Stimulated activated naive CD8-positive, alpha-beta T cell treated with anti-CD3 and anti-CD28 coated beads, Interleukin-15, amount 100 ng/mL, for 72 hours (primary cell): ENCODE results near the gene PDGFRA.
"Not testable (repeated sequence)": the region's sequence is repeated elsewhere in the genome, so short reads cannot be mapped to it uniquely, and the experiment has no call there.

Source experiments
- ATAC-seq: fragments of 150-1000 bp; cut with Tn5 transposase; 2 replicates; pipeline ENCODE4 v1.10.0; 2021; ENCODE audit warnings: mild to moderate bottlenecking, moderate library complexity
- DNase-seq, 2 donors: peaks; one replicate each; pipeline ENCODE4 v3.0.0; 2021 to 2022
- H3K27ac Mint-ChIP-seq, 2 donors: one replicate each; pipeline ENCODE4 v1.8.0; 2022; ENCODE audit warnings: mild to moderate bottlenecking in 2 of 2, mixed read lengths in 2 of 2, moderate library complexity in 2 of 2
- H3K27me3 Mint-ChIP-seq: one replicate; pipeline ENCODE4 v1.8.0; 2022; ENCODE audit warnings: mixed read lengths
- H3K4me1 Mint-ChIP-seq: one replicate; pipeline ENCODE4 v1.8.0; 2022; ENCODE audit warnings: mild to moderate bottlenecking, mixed read lengths
- H3K4me3 Mint-ChIP-seq, 2 donors: one replicate each; pipeline ENCODE4 v1.8.0; 2022; ENCODE audit warnings: mild to moderate bottlenecking in 2 of 2, mixed read lengths in 2 of 2, moderate library complexity in 1 of 2
- H3K9me3 Mint-ChIP-seq, 2 donors: one replicate each; pipeline ENCODE4 v1.8.0; 2022; ENCODE audit warnings: mixed read lengths in 2 of 2

Gene PDGFRA

DNA sequence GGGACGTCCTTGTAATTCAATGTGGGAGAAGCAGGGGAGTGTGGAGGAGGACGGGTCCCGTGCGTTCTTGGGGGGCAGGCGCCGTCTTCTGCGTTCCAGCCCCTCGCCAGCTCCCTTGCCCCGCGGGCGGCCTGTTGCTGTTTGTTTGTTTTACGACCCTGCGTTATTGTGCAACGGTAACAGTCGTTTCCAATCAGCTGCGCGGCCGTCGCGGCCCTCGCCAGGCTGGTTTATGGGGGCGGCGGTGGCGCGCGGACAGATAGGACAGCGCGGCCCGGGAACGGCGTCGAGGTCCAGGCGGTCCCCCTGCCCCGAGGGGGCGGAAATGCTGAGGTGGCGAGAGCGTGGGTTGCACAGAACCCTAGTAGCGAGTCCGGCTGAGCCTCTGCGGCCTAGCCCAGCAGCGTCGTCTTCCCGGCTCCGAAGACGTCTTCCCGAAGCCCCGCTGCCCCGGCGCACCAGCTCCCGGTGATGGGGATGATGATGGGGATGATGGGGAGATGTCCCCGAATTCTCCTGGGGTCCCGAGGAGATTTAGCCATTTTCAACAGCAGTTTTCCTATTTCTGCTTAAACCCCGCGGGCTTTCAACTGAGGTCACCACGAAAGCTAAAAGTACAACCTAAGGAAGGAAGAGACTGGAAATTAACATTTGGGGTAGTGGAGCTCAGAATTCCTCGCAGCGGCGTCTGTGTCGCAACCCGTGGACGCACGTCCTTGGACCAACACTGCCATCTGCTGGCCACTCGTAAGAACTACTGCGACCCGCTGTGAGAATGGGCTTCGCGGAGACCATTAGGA, 4.8 kb downstream of the PDGFRA start:
- peaks cover 85% of the 10 kb centered on the region for H3K27me3 Mint-ChIP-seq
- DNase-seq = peak; percentile 60 to 66
- peak overlapping the region; percentile 81 to 90 for H3K4me3 Mint-ChIP-seq
- ATAC-seq = peak; percentile 43
- peaks cover 49% of the 10 kb centered on the region for H3K4me1 Mint-ChIP-seq
- H3K27ac Mint-ChIP-seq = peak overlapping the region in 1 of 2 donors; percentile 56
- no peaks in the 10 kb centered on the region for H3K9me3 Mint-ChIP-seq

DNA sequence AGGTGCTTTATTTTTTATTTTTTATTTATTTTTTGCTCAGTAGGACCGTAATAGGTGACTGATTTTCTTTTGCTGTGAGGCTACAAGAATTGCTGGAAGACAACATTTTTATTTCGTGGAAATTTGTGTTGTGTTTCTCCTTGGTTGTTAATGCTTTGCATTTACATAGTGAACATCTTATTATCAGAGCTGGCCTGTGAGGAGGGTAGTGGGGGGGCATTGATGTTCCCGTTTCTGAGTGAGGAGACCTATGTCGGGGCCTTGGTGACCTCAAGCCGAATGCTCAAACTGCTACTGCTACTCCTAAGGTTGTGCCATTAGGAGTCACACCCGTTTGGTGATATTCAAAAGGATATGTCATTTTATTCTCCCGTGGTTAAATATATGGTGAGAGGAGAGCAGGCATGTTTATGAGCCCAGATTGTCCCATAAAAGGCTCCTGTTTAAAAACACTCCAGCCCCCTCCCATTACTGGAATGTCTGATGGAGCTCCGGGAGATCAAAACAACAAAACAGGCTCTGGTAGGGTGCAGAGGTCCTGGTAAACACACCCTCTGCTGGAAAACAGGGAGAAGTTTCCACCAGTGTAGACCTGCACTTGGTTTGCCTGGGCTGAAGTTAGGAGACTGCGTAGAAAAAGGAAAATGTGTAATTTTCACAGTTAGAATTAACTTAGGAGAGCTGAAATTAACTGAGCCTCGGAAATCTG, 5.6 kb downstream of the PDGFRA start:
- peak in 1 of 2 donors; percentile 8 for DNase-seq
- no peak for ATAC-seq
- Mint-ChIP-seq H3K4me1 (peaks cover 42% of the 10 kb centered on the region), H3K27ac (peak overlapping the region in 1 of 2 donors; percentile 57), H3K4me3 (no peak overlapping the region), H3K27me3 (peaks cover 77% of the 10 kb centered on the region), H3K9me3 (no peaks in the 10 kb centered on the region)

- not testable (repeated sequence) for H3K4me3 Mint-ChIP-seq, DNase-seq, ATAC-seq, H3K9me3 Mint-ChIP-seq, H3K27ac Mint-ChIP-seq
- peaks cover 68% of the 10 kb centered on the region for H3K27me3 Mint-ChIP-seq
- peaks cover 25% of the 10 kb centered on the region for H3K4me1 Mint-ChIP-seq
These were observed 7.2 kb downstream of the PDGFRA start for GRCh38 chr4:54236316-54236715.

DNA sequence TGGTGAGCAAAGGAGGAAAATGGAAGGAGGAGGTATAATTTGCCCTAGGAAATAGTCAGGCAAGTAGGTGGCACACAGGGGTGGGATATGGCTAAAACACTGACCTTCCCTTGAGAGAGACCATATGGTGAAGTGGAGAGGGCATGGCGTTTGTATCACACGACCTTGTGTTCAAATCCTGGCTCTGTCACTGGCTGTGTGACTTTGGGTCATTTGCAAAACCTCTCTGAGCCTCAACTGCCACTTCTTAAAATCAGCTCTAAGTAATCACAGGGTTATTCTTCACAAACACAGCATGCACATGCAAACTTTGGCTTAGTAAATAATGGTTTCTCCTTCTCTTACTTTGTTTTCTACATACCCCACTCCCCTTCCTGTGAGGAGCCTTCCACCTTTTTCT, 8.7 kb downstream of the PDGFRA start:
- no peak for DNase-seq
- ATAC-seq = no peak
- H3K4me3 Mint-ChIP-seq = no peak overlapping the region
- H3K9me3 Mint-ChIP-seq = peaks cover 5 to 7% of the 10 kb centered on the region in 2 donors
- peaks cover 13% of the 10 kb centered on the region for H3K4me1 Mint-ChIP-seq
- no peak overlapping the region for H3K27ac Mint-ChIP-seq
- peaks cover 54% of the 10 kb centered on the region for H3K27me3 Mint-ChIP-seq

DNA sequence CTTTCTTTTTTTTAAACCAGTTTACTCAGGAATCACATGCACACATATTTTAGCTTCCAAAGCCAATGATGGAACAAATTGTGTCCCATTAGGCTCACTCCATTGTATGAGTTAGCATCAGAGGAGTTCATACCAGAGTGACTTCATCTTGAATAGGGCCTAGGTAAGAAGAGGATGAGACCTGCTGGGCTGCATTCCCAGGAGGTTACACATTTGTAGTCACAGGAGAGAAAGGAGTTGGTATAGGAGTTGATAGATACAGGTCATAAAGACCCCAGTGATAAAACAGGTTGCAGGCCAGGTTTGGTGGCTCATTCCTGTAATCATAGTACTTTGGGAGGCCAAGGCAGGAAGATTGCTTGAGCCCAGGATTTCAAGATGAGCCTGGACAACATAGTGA, 9.3 kb downstream of the PDGFRA start:
- H3K27ac Mint-ChIP-seq = no peak overlapping the region
- no peak for ATAC-seq
- H3K4me1 Mint-ChIP-seq = peaks cover 10% of the 10 kb centered on the region
- H3K9me3 Mint-ChIP-seq = peaks cover 5 to 7% of the 10 kb centered on the region in 2 donors
- no peak for DNase-seq
- H3K27me3 Mint-ChIP-seq = peaks cover 54% of the 10 kb centered on the region
- H3K4me3 Mint-ChIP-seq = no peak overlapping the region

GRCh38 chr4:54241268-54241823, 12.3 kb downstream of the PDGFRA start:
- H3K4me3 Mint-ChIP-seq, ATAC-seq, H3K27ac Mint-ChIP-seq, H3K4me1 Mint-ChIP-seq, DNase-seq: not testable (repeated sequence)
- H3K9me3 Mint-ChIP-seq = peaks cover 5 to 12% of the 10 kb centered on the region in 2 donors
- peaks cover 43% of the 10 kb centered on the region for H3K27me3 Mint-ChIP-seq

GRCh38 chr4:54243541-54243940, 14.4 kb downstream of the PDGFRA start:
- not testable (repeated sequence) for H3K4me1 Mint-ChIP-seq, H3K27ac Mint-ChIP-seq, H3K4me3 Mint-ChIP-seq, ATAC-seq, DNase-seq
- Mint-ChIP-seq H3K27me3 (peaks cover 36% of the 10 kb centered on the region), H3K9me3 (peaks cover 5 to 13% of the 10 kb centered on the region in 2 donors)

DNA sequence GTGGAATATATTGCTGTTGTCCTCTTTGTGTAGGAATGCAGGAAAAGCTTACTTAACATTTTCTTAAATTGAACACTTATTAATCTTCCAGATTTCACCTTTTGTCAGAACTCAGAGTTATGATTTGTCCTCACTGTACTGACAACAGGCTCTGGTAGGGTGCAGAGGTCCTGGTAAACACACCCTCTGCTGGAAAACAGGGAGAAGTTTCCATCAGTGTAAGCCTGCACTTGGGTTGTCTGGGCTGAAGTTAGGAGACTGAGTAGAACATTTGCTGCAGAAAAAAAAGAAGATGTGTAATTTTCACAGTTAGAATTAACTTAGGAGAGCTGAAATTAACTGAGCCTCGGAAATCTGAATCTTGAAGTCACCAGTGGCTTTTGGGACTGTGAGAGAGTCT, 23.2 kb downstream of the PDGFRA start:
- not testable (repeated sequence) for H3K4me3 Mint-ChIP-seq

DNA sequence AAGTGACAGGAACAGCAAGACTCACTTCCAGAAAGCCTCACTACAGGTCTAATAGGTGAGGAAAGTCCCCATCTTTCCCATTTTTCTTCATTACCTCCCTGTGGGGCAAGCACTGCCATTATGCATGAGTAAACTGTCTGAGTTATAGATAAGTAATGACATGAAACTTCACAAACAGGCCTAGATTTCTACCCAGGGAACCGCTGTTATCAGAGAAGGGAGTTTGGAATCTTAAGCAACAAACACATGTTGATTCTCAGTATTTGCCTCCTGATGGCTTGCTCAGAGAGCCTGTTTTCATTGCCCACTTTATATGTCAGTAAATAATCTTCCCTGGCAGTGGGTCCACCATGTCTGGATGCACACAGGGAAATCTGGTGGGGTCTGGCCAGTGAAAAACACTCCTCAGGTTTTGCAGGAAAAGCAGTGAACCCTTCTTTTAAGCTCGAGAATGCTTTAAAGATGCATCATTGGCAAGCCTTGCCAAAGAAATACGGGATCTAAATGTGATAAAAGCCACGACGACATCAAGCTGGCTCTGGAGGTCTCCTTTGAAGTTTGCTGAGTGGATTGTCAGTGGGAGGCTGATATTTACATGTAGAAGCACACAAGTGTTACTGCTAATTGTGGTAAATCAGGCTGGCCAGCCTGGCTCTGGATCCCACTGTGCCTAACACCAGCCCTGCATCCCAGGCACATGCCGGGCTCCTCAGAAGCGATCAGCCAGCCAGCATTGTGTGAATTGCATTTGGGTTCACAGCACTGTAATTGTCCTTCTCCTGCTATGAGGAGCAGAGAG, 25.2 kb downstream of the PDGFRA start:
- no peak for ATAC-seq
- Mint-ChIP-seq H3K4me1 (no peaks in the 10 kb centered on the region), H3K9me3 (no peaks in the 10 kb centered on the region), H3K27ac (no peak overlapping the region), H3K27me3 (peaks cover 7% of the 10 kb centered on the region), H3K4me3 (no peak overlapping the region)
- no peak for DNase-seq

More for the DNA sequence above, 23.2 kb downstream of the PDGFRA start:
- not testable (repeated sequence) for H3K27me3 Mint-ChIP-seq, ATAC-seq, DNase-seq, H3K9me3 Mint-ChIP-seq, H3K4me1 Mint-ChIP-seq, H3K27ac Mint-ChIP-seq

DNA sequence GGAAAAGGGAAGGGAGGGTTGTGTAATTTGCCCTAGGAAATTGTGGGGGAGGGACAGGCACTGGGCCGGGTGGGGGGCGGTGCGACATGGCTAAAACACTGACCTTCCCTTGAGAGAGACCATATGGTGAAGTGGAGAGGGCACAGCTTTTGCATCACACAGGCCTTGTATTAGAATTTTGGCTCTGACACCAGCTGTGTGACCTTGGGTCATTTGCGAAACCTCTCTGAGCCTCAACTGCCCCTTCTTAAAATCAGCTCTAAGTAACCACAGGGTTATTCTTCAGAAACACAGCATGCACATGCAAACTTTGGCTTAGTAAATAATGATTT, 25.8 kb downstream of the PDGFRA start:
- ATAC-seq = no peak
- Mint-ChIP-seq H3K4me1 (no peaks in the 10 kb centered on the region), H3K27ac (no peak overlapping the region), H3K4me3 (no peak overlapping the region), H3K9me3 (no peaks in the 10 kb centered on the region), H3K27me3 (peaks cover 7% of the 10 kb centered on the region)
- no peak for DNase-seq

DNA sequence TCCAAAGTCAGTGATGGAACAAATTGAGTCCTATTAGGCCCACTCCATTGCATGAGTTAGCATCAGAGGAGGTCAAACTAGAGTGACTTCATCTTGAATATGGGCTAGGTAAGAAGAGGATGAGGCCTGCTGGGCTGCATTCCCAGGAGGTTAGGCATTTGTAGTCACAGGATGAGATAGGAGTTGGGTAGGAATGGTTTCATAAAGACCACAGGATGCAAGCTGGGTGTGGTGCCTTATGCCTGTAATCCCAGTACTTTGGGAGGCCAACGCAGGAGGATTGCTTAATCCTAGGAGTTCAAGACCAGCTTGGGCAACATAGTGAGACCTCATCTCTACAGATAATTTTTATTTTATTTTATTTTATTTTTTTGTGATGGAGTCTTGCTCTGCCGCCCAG, 26.8 kb downstream of the PDGFRA start:
- Mint-ChIP-seq H3K27ac (no peak overlapping the region), H3K27me3 (peaks cover 13% of the 10 kb centered on the region), H3K9me3 (no peaks in the 10 kb centered on the region), H3K4me1 (no peaks in the 10 kb centered on the region), H3K4me3 (no peak overlapping the region)
- DNase-seq (no peak), ATAC-seq (no peak)

DNA sequence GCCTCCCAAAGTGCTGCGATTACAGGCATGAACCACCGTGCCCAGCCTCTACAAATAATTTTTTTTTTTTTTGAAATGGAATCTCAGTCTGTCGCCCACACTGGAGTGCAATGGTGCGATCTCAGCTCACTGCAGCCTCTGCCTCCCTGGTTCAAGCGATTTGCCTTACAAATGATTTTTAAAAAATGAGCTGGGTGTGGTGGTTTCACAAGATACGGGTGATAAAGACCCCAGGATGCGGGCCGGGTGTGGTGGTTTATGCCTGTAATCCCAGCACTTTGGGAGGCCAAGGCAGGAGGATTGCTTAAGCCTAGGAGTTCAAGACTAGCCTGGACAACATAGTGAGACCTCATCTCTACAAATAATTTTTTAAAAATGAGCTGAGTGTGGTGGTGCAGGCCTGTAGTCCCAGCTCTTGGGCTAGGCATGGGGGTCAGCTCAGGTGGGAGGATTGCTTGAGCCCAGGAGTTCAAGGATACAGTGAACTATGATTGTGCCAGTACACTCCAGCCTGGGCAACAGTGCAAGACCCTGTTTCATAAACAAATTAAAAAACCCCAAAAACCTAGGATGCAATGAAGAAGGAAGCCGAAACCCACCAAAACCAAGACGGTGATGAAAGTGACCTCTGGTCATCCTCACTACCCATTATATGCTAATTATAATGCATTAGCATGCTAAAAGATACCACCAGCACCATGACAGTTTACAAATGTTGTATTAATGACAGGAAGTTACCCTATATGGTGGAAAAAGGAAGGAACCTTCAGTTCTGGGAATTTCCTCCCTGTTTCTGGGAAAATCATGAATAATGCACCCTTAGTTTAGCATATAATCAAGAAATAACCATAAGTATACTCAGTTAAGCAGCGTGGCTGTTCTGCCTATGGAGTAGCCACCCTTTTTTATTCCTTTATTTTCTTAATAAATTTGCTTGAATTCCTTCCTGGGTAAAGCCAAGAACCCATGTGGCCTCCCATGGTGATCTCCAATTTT, 27.7 kb downstream of the PDGFRA start:
- Mint-ChIP-seq H3K4me3 (no peak overlapping the region), H3K27me3 (peaks cover 15% of the 10 kb centered on the region), H3K4me1 (no peaks in the 10 kb centered on the region), H3K27ac (peak overlapping the region in 1 of 2 donors; percentile 48), H3K9me3 (no peaks in the 10 kb centered on the region)
- no peak for ATAC-seq
- no peak for DNase-seq

DNA sequence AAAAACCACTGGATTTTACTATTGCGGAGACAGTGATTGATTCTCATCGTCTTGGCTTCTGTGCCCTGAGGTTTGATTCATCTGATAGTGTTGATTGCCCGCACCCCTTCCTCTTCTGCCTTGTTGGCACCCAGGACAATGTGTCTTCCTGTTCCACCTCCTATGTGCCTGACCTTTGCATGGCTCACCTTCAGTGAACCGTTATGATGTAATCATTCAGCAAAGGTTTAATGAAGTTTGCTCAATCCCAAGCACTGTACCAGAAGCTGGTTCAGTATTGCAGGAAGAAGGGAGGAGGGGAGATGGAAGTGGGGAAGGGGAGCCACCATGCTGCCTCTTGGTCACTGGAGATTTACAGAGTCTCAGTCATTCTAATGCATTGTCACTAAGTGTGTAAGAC, 36.3 kb downstream of the PDGFRA start:
- no peak for ATAC-seq
- DNase-seq = no peak
- peaks cover 7% of the 10 kb centered on the region for H3K27me3 Mint-ChIP-seq
- no peak overlapping the region for H3K27ac Mint-ChIP-seq
- no peaks in the 10 kb centered on the region for H3K9me3 Mint-ChIP-seq
- H3K4me1 Mint-ChIP-seq = no peaks in the 10 kb centered on the region
- H3K4me3 Mint-ChIP-seq = no peak overlapping the region

GRCh38 chr4:54268151-54268550, 39.1 kb downstream of the PDGFRA start:
- H3K27ac Mint-ChIP-seq = no peak overlapping the region
- ATAC-seq (no peak), DNase-seq (no peak)
- H3K4me1 Mint-ChIP-seq = no peaks in the 10 kb centered on the region
- no peaks in the 10 kb centered on the region for H3K9me3 Mint-ChIP-seq
- H3K4me3 Mint-ChIP-seq = no peak overlapping the region
- peaks cover 21% of the 10 kb centered on the region for H3K27me3 Mint-ChIP-seq
